ENCODE results near the gene MOGAT2. TPM values are rescaled to one million over a fixed set of nuclear protein-coding genes. Genes with fewer than 3 reads are reported as not detected.
"Not testable (repeated sequence)": the region's sequence is repeated elsewhere in the genome, so short reads cannot be mapped to it uniquely, and the experiment has no call there.

MOGAT2 gene
- total RNA-seq, 1 experiment from 2014 or later, result not detected

DNA sequence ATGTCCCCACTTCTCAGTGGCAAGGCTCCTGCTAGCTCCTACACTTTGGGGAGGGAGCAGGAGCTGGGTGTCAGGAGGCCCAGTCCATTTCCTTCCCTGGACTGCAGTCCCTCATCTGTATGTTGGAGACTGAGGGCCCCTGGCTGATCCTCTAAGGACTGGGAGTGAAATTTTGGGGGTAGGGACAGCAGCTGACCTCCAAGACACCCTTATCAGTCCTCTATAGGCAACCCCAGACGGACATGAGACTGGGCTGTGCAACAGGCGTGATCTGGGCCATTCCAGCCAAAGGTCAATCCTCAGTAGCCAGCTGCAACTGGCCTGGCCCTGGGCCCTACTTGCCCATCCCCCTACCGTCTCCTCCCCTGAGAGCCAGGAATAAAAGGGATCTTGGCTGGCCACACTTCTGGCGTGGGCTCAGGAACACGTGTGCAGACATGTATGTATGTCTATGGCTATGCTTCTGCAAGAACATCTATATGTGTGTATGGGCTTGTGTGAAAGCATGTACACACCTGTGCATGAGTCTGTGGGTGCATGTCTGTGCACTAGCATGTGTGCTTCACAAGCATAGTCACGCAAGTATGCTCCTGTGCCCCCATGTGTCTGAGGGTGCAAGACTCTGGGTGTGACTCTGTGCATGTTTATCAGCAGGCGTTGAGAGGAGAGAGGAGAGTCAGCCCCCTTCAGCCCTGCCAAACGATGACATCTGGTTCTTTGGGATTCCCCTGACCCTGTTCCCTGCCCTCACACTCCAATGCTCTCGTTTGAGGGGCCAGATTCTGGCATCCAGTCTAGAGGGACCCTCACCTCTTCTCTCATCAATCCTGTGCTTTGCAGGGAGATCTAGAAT is 26.3 kb downstream of the MOGAT2 start:
- Mint-ChIP-seq H3K27ac (ENCODE audit: unreplicated experiment) (no peak overlapping the region), H3K4me3 (ENCODE audit: low read depth, unreplicated experiment) (no peak overlapping the region), H3K9me3 (ENCODE audit: low read depth, unreplicated experiment) (no peaks in the 10 kb centered on the region), H3K27me3 (ENCODE audit: unreplicated experiment) (peaks cover 44% of the 10 kb centered on the region), H3K36me3 (ENCODE audit: insufficient read depth, unreplicated experiment) (peaks cover 4% of the 10 kb centered on the region), H3K4me1 (ENCODE audit: low read depth, unreplicated experiment) (no peaks in the 10 kb centered on the region)
- no peak for DNase-seq
- CTCF ChIA-PET, result interaction anchor here (0.7 kb wide), 1 partner anchor 41 kb away, joined by 4 read pairs; no protein-coding TSS in a partner anchor
- TF ChIP-seq, protein P1, sequence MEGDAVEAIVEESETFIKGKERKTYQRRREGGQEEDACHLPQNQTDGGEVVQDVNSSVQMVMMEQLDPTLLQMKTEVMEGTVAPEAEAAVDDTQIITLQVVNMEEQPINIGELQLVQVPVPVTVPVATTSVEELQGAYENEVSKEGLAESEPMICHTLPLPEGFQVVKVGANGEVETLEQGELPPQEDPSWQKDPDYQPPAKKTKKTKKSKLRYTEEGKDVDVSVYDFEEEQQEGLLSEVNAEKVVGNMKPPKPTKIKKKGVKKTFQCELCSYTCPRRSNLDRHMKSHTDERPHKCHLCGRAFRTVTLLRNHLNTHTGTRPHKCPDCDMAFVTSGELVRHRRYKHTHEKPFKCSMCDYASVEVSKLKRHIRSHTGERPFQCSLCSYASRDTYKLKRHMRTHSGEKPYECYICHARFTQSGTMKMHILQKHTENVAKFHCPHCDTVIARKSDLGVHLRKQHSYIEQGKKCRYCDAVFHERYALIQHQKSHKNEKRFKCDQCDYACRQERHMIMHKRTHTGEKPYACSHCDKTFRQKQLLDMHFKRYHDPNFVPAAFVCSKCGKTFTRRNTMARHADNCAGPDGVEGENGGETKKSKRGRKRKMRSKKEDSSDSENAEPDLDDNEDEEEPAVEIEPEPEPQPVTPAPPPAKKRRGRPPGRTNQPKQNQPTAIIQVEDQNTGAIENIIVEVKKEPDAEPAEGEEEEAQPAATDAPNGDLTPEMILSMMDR (IDR thresholded peaks at IDR 0.05; ENCODE audit: unreplicated experiment), result no peak
- intact Hi-C loops (cut with micrococcal nuclease; ENCODE audit: unreplicated experiment), result no loop called here
- BruUV-seq (replicated peaks), result no TSS peak

GRCh38 chr11:75745807-75746206 is 28.2 kb downstream of the MOGAT2 start:
- H3K4me1 Mint-ChIP-seq (ENCODE audit: low read depth, unreplicated experiment), result no peaks in the 10 kb centered on the region
- CTCF ChIA-PET, result no interaction called here
- peaks cover 4% of the 10 kb centered on the region for H3K36me3 Mint-ChIP-seq (ENCODE audit: insufficient read depth, unreplicated experiment)
- H3K27me3 Mint-ChIP-seq (ENCODE audit: unreplicated experiment), result peaks cover 38% of the 10 kb centered on the region
- H3K27ac Mint-ChIP-seq (ENCODE audit: unreplicated experiment), result no peak overlapping the region
- TF ChIP-seq, protein P1 (IDR thresholded peaks at IDR 0.05; ENCODE audit: unreplicated experiment), result no peak
- H3K4me3 Mint-ChIP-seq (ENCODE audit: low read depth, unreplicated experiment), result no peak overlapping the region
- H3K9me3 Mint-ChIP-seq (ENCODE audit: low read depth, unreplicated experiment), result no peaks in the 10 kb centered on the region
- intact Hi-C loops (cut with micrococcal nuclease; ENCODE audit: unreplicated experiment), result no loop called here
- BruUV-seq (replicated peaks), result no TSS peak
- DNase-seq, result no peak

DNA sequence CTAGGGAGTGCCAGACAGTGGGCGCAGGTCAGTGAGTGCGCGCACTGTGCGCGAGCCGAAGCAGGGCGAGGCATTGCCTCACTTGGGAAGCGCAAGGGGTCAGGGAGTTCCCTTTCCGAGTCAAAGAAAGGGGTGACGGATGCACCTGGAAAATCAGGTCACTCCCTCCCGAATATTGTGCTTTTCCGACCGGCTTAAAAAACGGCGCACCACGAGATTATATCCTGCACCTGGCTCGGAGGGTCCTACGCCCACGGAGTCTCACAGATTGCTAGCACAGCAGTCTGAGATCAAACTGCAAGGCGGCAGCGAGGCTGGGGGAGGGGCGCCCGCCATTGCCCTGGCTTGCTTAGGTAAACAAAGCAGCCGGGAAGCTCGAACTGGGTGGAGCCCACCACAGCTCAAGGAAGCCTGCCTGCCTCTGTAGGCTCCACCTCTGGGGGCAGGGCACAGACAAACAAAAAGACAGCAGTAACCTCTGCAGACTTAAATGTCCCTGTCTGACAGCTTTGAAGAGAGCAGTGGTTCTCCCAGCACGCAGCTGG is 31.2 kb downstream of the MOGAT2 start:
- H3K9me3 Mint-ChIP-seq (ENCODE audit: low read depth, unreplicated experiment); H3K4me1 Mint-ChIP-seq (ENCODE audit: low read depth, unreplicated experiment); H3K36me3 Mint-ChIP-seq (ENCODE audit: insufficient read depth, unreplicated experiment); H3K27ac Mint-ChIP-seq (ENCODE audit: unreplicated experiment); intact Hi-C loops (cut with micrococcal nuclease; ENCODE audit: unreplicated experiment); CTCF ChIA-PET; DNase-seq; BruUV-seq (replicated peaks): not testable (repeated sequence)
- H3K27me3 Mint-ChIP-seq (ENCODE audit: unreplicated experiment), result peaks cover 23% of the 10 kb centered on the region
- H3K4me3 Mint-ChIP-seq (ENCODE audit: low read depth, unreplicated experiment), result peak overlapping the region; percentile 72

GRCh38 chr11:75754933-75755332 is 37.3 kb downstream of the MOGAT2 start:
- CTCF ChIA-PET; BruUV-seq (replicated peaks); H3K36me3 Mint-ChIP-seq (ENCODE audit: insufficient read depth, unreplicated experiment); H3K27me3 Mint-ChIP-seq (ENCODE audit: unreplicated experiment); H3K9me3 Mint-ChIP-seq (ENCODE audit: low read depth, unreplicated experiment); H3K27ac Mint-ChIP-seq (ENCODE audit: unreplicated experiment); intact Hi-C loops (cut with micrococcal nuclease; ENCODE audit: unreplicated experiment); H3K4me3 Mint-ChIP-seq (ENCODE audit: low read depth, unreplicated experiment); H3K4me1 Mint-ChIP-seq (ENCODE audit: low read depth, unreplicated experiment); DNase-seq: not testable (repeated sequence)

DNA sequence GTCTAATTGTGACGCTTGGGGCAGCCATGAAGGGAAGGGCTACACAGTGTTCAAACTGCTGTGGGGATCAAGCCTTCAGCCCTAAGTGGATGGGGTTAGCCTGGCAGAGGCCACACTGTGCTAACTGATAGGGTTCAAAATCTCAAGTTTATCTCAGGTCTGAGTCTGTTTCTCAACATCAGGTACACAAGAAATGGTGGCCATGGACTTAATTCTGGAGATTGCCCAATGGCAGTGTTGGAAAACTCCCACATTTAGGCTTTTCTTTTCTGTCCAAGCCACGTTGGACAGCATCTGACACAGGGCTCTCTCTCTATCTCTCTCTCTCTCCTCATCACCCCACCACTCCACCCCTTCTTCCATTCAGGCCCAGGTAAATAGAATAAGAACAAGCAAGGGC is 40.0 kb downstream of the MOGAT2 start:
- TF ChIP-seq, protein P1 (IDR thresholded peaks at IDR 0.05; ENCODE audit: unreplicated experiment), result no peak
- DNase-seq, result no peak
- no peaks in the 10 kb centered on the region for H3K4me1 Mint-ChIP-seq (ENCODE audit: low read depth, unreplicated experiment)
- H3K4me3 Mint-ChIP-seq (ENCODE audit: low read depth, unreplicated experiment), result no peak overlapping the region
- H3K27me3 Mint-ChIP-seq (ENCODE audit: unreplicated experiment), result peaks cover 8% of the 10 kb centered on the region
- H3K9me3 Mint-ChIP-seq (ENCODE audit: low read depth, unreplicated experiment), result peaks cover 2% of the 10 kb centered on the region
- intact Hi-C loops (cut with micrococcal nuclease; ENCODE audit: unreplicated experiment), result no loop called here
- H3K27ac Mint-ChIP-seq (ENCODE audit: unreplicated experiment), result no peak overlapping the region
- no peaks in the 10 kb centered on the region for H3K36me3 Mint-ChIP-seq (ENCODE audit: insufficient read depth, unreplicated experiment)
- CTCF ChIA-PET, result no interaction called here
- BruUV-seq (replicated peaks), result no TSS peak
